Activated T-cell treated with anti-CD3 and anti-CD28 coated beads, Interleukin-2, amount 50 U/mL, for 72 hours (primary cell): ENCODE data around the gene MLKL. TPM values are rescaled to one million over a fixed set of nuclear protein-coding genes. Genes with fewer than 3 reads are reported as not detected.

Experiments used
- ATAC-seq, 2 donors: fragments of 150-1000 bp; cut with Tn5 transposase; replicated peaks in 1 of 2; 2 replicates each; pipeline ENCODE4 v1.10.0; 2021; ENCODE audit warnings: moderate library complexity in 2 of 2, mild to moderate bottlenecking in 1 of 2
- DNase-seq, 2 donors: peaks; one replicate each; pipeline ENCODE4 v3.0.0; 2021 to 2022; ENCODE audit warnings: mixed read lengths in 1 of 2
- H3K27ac Mint-ChIP-seq: one replicate; pipeline ENCODE4 v1.8.0; 2022; ENCODE audit warnings: mild to moderate bottlenecking, moderate library complexity, mixed read lengths
- H3K27me3 Mint-ChIP-seq: one replicate; pipeline ENCODE4 v1.8.0; 2022; ENCODE audit warnings: low read depth, mixed read lengths
- H3K36me3 Mint-ChIP-seq, 2 donors: one replicate each; pipeline ENCODE4 v1.8.0; 2022; ENCODE audit warnings: mixed read lengths in 2 of 2, mild to moderate bottlenecking in 1 of 2; ENCODE audit not compliant: insufficient read depth in 2 of 2
- H3K4me1 Mint-ChIP-seq: one replicate; pipeline ENCODE4 v1.8.0; 2022; ENCODE audit warnings: low read depth, mixed read lengths
- H3K4me3 Mint-ChIP-seq, 2 donors: one replicate each; pipeline ENCODE4 v1.8.0; 2022; ENCODE audit warnings: mild to moderate bottlenecking in 2 of 2, mixed read lengths in 2 of 2, moderate library complexity in 2 of 2
- H3K9me3 Mint-ChIP-seq, 2 donors: one replicate each; pipeline ENCODE4 v1.8.0; 2022; ENCODE audit warnings: mixed read lengths in 2 of 2
- total RNA-seq, 2 donors: library from RNA; stranded (reverse); gene quantifications; one replicate each; pipeline ENCODE4 v1.2.3, GENCODE V29; 2022

Gene MLKL
- total RNA-seq, 2 donors from 2014 or later, result 16.9 to 23.2 TPM

DNA sequence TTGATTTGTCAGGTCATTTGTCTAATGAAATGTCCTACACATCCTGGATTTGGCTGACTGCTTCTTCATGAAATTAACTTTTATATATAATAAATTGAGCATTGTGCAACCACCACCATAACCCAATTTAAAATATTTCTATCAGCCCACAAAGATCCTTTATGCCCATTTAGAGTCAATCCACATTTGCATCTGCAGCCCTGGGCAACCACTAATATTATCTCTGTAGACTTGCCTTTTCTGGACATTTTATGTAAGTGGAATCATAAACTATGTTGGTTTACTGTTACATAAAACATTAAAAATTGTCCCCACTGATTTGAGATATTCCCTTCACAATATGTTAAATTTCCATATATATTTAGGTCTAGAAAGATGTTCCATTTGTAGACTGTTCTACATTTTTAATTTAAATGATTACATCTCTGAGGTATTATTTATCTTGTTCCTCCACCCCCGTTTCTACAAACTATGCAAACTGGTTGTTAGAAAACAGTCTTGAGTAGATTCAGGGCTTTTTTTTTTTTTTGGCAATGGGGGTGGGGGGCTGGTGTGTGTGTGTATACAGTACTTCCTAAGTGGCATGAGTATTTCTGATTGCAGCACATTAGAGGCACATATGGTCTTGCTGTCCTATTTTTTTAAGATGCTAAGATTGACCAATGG is 50.7 kb downstream of the MLKL start:
- H3K27me3 Mint-ChIP-seq, result no peaks in the 10 kb centered on the region
- peaks cover 26% of the 10 kb centered on the region for H3K4me1 Mint-ChIP-seq

DNA sequence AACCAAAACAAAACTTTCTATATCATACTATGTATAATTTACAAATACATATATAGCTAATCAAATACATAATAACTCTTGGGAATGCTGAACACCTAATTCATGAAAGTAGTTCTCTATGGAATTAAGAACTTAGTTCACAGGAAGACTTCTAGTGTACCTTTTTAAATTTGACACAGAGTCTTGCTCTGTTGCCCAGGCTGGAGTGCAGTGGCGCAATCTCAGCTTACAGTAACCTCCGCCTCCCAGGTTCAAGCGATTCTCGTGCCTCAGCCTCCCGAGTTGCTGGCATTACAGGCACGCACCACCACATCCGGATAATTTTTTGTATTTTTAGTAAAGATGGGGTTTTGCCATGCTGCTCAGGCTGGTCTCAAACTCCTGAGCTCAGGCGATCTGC is 58.7 kb downstream of the MLKL start:
- DNase-seq (no peak), ATAC-seq (no peak)
- H3K27me3 Mint-ChIP-seq, result no peaks in the 10 kb centered on the region
- no peak overlapping the region for H3K4me3 Mint-ChIP-seq
- peaks cover 6% of the 10 kb centered on the region for H3K4me1 Mint-ChIP-seq
- H3K9me3 Mint-ChIP-seq, result no peaks in the 10 kb centered on the region
- peaks cover 4 to 45% of the 10 kb centered on the region in 2 donors for H3K36me3 Mint-ChIP-seq
- H3K27ac Mint-ChIP-seq, result no peak overlapping the region

More for the DNA sequence above, 50.7 kb downstream of the MLKL start:
- no peaks in the 10 kb centered on the region for H3K9me3 Mint-ChIP-seq
- peaks cover 11 to 45% of the 10 kb centered on the region in 2 donors for H3K36me3 Mint-ChIP-seq
- ATAC-seq, result no peak
- H3K27ac Mint-ChIP-seq, result no peak overlapping the region
- no peak overlapping the region for H3K4me3 Mint-ChIP-seq
- DNase-seq, result no peak

- no peaks in the 10 kb centered on the region for H3K27me3 Mint-ChIP-seq
- DNase-seq, result no peak
- H3K36me3 Mint-ChIP-seq, result peaks cover 0 to 33% of the 10 kb centered on the region in 2 donors
These were observed 62.8 kb downstream of the MLKL start for GRCh38 chr16:74637742-74638453.

DNA sequence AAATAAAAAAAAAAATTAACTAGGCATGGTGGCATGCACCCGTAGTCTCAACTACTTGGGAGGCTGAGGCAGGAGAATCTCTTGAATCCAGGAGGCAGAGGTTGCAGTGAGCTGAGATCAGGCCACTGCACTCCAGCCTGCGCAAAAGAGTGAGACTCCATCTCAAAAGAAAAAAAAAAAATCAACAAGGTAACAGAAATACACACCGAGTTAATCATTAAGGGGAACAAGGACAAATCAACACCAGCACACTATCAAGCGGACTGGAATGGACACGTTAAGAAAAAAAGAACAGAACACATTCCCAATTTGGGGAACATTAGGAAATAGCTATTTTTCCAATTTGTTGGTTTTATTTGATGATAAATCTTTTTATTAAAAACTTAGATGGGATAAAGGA is 65.4 kb downstream of the MLKL start:
- no peaks in the 10 kb centered on the region for H3K9me3 Mint-ChIP-seq
- no peak overlapping the region for H3K4me3 Mint-ChIP-seq

More at GRCh38 chr16:74637742-74638453, 62.8 kb downstream of the MLKL start:
- Mint-ChIP-seq H3K27ac (peak overlapping the region; percentile 47), H3K9me3 (no peaks in the 10 kb centered on the region), H3K4me3 (no peak overlapping the region), H3K4me1 (peaks cover 6% of the 10 kb centered on the region)
- no peak for ATAC-seq

GRCh38 chr16:74633686-74634085 is 67.0 kb downstream of the MLKL start:
- Mint-ChIP-seq H3K27me3 (no peaks in the 10 kb centered on the region), H3K4me3 (no peak overlapping the region), H3K36me3 (peaks cover 4 to 37% of the 10 kb centered on the region in 2 donors), H3K4me1 (peaks cover 17% of the 10 kb centered on the region), H3K9me3 (no peaks in the 10 kb centered on the region), H3K27ac (no peak overlapping the region)
- DNase-seq, result no peak
- no peak for ATAC-seq

More for the DNA sequence above, 65.4 kb downstream of the MLKL start:
- no peak for ATAC-seq
- Mint-ChIP-seq H3K27me3 (no peaks in the 10 kb centered on the region), H3K27ac (no peak overlapping the region), H3K36me3 (peaks cover 3 to 27% of the 10 kb centered on the region in 2 donors), H3K4me1 (peaks cover under 1% of the 10 kb centered on the region)
- DNase-seq, result no peak

DNA sequence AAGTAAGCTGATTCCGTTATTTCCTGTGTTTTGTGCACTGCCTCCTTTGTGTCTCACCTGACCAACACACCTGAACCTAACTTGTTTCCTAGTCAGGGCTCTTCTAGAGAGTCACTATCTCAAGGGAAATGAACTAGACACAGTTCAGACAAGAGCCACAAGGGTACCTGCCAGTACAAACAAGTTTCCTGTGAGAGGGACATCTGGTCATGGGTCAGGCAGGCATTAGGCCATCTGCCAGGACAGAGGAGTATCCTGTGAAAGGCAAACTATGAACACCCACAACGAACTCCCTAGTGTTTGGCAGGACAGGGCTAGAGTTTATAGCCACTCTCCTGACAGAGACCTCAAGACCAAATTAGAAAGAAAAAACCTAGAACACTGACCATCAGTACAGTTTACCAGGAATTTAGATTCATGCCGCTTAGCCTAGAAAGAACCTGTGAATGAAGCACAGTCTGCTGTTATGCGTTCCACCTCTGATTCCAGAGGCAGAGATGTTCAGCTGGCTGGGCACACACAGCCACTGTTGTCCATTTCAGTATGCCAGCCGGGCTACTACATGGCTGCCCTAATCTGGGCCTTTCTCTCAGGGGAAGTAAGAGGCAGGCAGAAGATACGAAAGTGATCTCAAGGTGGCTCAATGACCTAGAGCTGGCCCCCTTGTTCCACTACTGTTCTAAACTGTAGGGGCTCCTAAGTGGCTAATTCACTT is 73.0 kb downstream of the MLKL start:
- Mint-ChIP-seq H3K36me3 (peaks cover 15 to 58% of the 10 kb centered on the region in 2 donors), H3K9me3 (no peaks in the 10 kb centered on the region), H3K27ac (peak overlapping the region; percentile 95), H3K4me1 (peaks cover 62% of the 10 kb centered on the region), H3K27me3 (no peaks in the 10 kb centered on the region), H3K4me3 (peak overlapping the region; percentile 75 to 87)
- DNase-seq (no peak), ATAC-seq (peak in 1 of 2 donors; percentile 4)

DNA sequence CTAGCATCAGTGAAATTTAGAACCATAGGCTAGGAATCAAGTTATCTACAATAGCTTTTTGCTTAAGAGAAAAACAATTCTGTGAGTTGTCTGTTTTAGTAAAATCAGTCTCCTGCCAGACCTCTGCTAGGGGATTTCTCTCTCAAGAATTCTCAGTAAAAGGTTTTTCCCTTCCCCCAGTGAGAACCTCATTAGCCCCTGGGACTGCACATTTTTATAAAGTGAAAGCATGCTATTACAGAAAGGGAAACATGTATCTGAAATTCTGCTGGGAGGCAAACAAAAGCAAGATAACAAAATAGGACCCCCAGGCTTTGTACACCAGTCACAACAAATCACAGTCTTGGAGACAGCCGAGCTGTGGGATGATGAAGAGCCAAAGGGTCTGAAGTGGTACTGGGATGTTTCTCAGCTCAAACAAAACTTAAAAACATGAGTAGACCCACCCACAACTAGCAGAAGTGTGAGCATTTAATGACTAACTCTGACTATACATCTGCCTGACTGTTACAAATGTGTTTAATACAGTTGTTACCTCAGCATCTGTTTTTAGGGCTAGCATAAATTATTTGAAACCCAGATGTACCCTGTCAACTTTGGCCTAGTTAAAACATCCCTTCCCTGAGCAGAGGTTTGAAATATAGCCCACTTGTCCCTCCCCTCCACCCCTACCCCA is 73.8 kb downstream of the MLKL start:
- no peaks in the 10 kb centered on the region for H3K27me3 Mint-ChIP-seq

GRCh38 chr16:74625500-74626350 is 74.9 kb downstream of the MLKL start:
- H3K4me1 Mint-ChIP-seq, result peaks cover 62% of the 10 kb centered on the region
- peak; percentile 24 to 29 for ATAC-seq
- no peaks in the 10 kb centered on the region for H3K27me3 Mint-ChIP-seq
- peak; percentile 28 to 42 for DNase-seq
- peaks cover 14 to 59% of the 10 kb centered on the region in 2 donors for H3K36me3 Mint-ChIP-seq
- H3K4me3 Mint-ChIP-seq, result peak overlapping the region; percentile 75 to 87
- H3K9me3 Mint-ChIP-seq, result no peaks in the 10 kb centered on the region
- H3K27ac Mint-ChIP-seq, result peak overlapping the region; percentile 95

More for the DNA sequence above, 73.8 kb downstream of the MLKL start:
- Mint-ChIP-seq H3K9me3 (no peaks in the 10 kb centered on the region), H3K36me3 (peaks cover 13 to 61% of the 10 kb centered on the region in 2 donors), H3K4me3 (peak overlapping the region; percentile 75 to 87), H3K27ac (peak overlapping the region; percentile 95), H3K4me1 (peaks cover 62% of the 10 kb centered on the region)
- peak; percentile 92 to 94 for ATAC-seq
- DNase-seq, result peak; percentile 25 to 38

GRCh38 chr16:74623839-74624235 is 76.8 kb downstream of the MLKL start:
- Mint-ChIP-seq H3K27ac (no peak overlapping the region), H3K4me3 (no peak overlapping the region), H3K27me3 (no peaks in the 10 kb centered on the region), H3K4me1 (peaks cover 46% of the 10 kb centered on the region), H3K9me3 (no peaks in the 10 kb centered on the region), H3K36me3 (peaks cover 14 to 51% of the 10 kb centered on the region in 2 donors)
- DNase-seq, result no peak
- no peak for ATAC-seq

- Mint-ChIP-seq H3K27ac (no peak overlapping the region), H3K36me3 (peaks cover 12 to 47% of the 10 kb centered on the region in 2 donors), H3K9me3 (no peaks in the 10 kb centered on the region), H3K27me3 (no peaks in the 10 kb centered on the region), H3K4me1 (peaks cover 42% of the 10 kb centered on the region), H3K4me3 (no peak overlapping the region)
- no peak for DNase-seq
- no peak for ATAC-seq
These were observed 77.3 kb downstream of the MLKL start for GRCh38 chr16:74623214-74623838.

DNA sequence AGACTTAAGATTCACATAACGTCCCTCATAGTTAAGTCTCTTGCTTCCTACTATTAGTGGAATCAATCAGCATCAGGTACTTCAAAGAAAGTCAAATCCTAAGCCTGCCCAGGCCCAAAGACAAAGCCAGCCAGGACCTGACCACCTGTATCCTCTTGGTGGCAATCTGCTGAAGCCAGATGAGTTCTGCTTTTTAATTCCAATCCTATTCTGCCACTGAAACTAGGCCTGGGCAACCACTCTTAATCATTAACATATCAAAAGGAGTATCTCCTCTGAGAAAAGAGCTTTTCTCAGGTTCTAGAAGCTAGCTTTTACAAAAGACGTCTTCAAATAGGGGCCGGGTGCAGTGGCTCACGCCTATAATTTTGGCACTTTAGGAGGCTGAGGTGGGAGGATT is 78.7 kb downstream of the MLKL start:
- no peaks in the 10 kb centered on the region for H3K9me3 Mint-ChIP-seq
- H3K27me3 Mint-ChIP-seq, result no peaks in the 10 kb centered on the region
- ATAC-seq, result no peak
- no peak overlapping the region for H3K4me3 Mint-ChIP-seq
- H3K27ac Mint-ChIP-seq, result no peak overlapping the region
- DNase-seq, result no peak
- peaks cover 42% of the 10 kb centered on the region for H3K4me1 Mint-ChIP-seq
- peaks cover 10 to 47% of the 10 kb centered on the region in 2 donors for H3K36me3 Mint-ChIP-seq
